HUES6 (cell line): Measurements from ENCODE around the gene STARD13.

Source experiments
- H3K27ac ChIP-seq: 2 replicates; pipeline ENCODE4 v1.7.0; 2013; ENCODE audit warnings: low read depth, mild to moderate bottlenecking, low read length, inconsistent platforms
- H3K27me3 ChIP-seq: 2 replicates; pipeline ENCODE4 v1.6.1; 2013; ENCODE audit warnings: low read length; ENCODE audit not compliant: control insufficient read depth, insufficient read depth
- H3K36me3 ChIP-seq: 2 replicates; pipeline ENCODE4 v1.6.1; 2013; ENCODE audit warnings: low read length; ENCODE audit not compliant: control insufficient read depth, insufficient read depth
- H3K4me1 ChIP-seq: 2 replicates; pipeline ENCODE4 v1.6.1; 2013; ENCODE audit warnings: low read length; ENCODE audit not compliant: control insufficient read depth, insufficient read depth
- H3K4me3 ChIP-seq: 2 replicates; pipeline ENCODE4 v1.5.1; 2013; ENCODE audit warnings: low read depth, low read length
- H3K9ac ChIP-seq: one replicate; pipeline ENCODE4 v1.6.1; 2013; ENCODE audit warnings: mild to moderate bottlenecking, low read length
- H3K9me3 ChIP-seq: 2 replicates; pipeline ENCODE4 v1.6.1; 2013; ENCODE audit warnings: low read depth, low read length; ENCODE audit not compliant: control insufficient read depth, insufficient read depth

STARD13 gene

DNA sequence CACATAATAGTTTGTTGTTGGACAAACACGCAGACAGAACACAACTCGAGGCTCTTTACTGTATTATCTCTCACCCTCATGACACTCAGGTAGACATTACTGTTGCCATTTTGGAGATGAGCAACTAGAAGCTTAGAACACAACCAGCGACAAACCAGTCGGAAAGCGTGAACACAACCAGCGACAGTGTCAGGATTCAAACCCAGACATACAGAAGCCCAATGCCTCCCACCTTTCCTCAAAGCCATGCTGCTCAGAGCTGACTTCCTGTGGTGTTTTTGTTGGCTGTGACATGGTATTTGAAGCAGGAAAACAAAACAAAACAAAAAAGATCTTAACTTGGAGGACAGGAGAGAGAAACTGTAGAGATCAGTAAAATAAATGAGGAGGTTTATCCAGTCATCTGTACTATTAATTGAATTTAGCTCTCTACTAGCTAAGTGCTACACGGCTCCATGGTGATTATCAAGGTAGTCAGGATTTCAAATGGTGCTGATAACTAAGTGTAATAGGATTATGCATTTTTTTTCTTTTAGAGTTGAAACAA lies 92.1 kb downstream of the STARD13 start:
- H3K4me1 ChIP-seq, result peaks cover 8% of the 10 kb centered on the region
- H3K27me3 ChIP-seq, result no peaks in the 10 kb centered on the region
- H3K27ac ChIP-seq, result no peak overlapping the region
- H3K4me3 ChIP-seq, result no peak overlapping the region
- no peaks in the 10 kb centered on the region for H3K36me3 ChIP-seq
- no peaks in the 10 kb centered on the region for H3K9me3 ChIP-seq
- no peak overlapping the region for H3K9ac ChIP-seq

DNA sequence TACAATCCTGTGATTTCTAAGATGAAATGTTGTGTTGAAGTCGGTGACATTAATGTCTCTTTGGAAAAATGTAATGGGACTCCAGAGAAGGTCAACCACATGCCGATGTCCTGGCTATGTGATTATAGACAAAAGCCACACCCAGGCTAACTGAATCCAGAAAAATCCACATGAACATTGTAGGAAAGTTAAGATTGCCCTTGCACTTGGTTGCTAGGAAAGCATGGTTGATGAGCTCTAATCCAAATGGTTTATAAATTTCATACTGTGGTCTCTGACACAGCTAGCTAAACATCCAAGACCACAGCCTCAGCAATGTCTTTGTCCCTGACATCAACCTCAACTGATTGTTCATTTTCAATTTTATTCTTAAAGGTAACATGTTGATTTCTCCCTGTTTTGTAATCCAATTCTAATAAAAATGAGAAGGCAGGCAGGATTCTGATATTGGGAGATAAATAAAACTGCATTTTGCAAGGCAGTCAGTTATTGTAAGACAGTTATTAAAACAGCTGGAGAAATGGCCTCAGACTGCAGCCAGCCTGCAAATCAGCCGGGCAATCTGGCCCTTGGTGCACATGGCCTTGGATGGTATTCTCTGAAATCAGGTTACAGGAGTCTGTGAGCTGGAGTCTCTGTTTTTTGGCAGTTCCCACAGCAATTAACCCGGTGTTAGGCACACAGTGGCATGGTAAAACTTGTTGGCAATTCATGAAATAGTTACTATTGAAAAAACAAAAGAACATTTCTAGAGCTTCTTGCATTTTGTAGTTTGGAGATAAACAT lies 93.9 kb downstream of the STARD13 start:
- H3K9me3 ChIP-seq, result no peaks in the 10 kb centered on the region
- peaks cover 16% of the 10 kb centered on the region for H3K4me1 ChIP-seq
- no peak overlapping the region for H3K27ac ChIP-seq
- H3K4me3 ChIP-seq, result no peak overlapping the region
- no peak overlapping the region for H3K9ac ChIP-seq
- no peaks in the 10 kb centered on the region for H3K27me3 ChIP-seq
- no peaks in the 10 kb centered on the region for H3K36me3 ChIP-seq

DNA sequence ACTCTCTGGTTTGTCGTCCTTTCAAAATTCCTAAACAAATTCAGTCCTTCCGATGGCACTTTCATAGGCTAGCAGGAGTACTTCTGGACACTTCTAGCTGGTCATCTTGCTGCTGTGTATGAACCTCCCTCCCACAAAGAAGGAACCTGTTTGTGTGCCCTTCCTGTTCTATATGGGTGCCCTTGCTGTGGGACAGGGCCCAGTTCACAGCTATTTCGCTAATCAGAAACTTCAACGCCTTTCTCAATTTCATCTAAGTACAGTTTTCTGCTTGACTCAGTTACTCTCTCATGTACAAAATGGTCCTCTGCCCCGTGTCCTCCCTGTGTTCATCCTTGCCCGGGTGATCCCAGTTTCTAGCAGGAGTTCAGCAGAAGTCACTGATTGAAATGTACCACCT lies 96.1 kb downstream of the STARD13 start:
- H3K36me3 ChIP-seq, result no peaks in the 10 kb centered on the region
- H3K27ac ChIP-seq, result no peak overlapping the region
- no peaks in the 10 kb centered on the region for H3K27me3 ChIP-seq
- H3K9ac ChIP-seq, result no peak overlapping the region
- no peaks in the 10 kb centered on the region for H3K9me3 ChIP-seq
- no peak overlapping the region for H3K4me3 ChIP-seq
- peaks cover 28% of the 10 kb centered on the region for H3K4me1 ChIP-seq

DNA sequence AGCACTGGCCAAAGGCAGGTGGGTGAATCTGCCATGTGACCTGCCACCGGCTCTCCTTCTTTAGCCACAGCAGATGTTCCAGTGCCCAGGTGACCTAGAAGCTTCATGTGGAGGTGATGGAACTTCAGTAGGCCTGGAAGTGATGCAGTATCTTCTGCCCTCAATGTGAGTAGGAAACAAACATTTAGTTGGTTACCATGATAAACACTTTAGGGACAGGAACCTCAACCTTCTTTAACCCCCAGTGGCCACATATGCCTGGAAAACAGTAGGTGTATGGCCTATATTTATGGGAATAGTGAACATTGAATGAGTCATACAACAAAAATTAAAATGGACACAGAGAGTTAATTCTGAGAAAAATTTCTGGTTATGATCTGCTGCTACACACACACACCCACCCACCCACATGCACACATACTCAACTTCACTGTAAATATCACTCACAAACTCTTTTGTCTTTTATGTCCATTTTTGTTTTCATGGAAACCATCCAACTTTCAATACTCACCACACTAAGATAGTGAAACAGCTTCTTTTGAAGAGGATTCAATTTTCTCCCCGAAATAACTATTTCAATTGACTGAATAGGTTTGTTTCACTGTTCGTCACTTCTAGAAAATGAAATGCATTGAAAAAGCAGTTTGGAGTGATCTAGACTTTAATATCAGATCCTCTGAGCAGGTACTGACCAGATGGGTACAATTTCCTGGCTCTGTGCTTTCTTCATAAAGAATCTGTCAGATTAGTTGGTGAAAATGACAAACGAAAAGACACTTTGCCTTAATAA lies 97.3 kb downstream of the STARD13 start:
- no peak overlapping the region for H3K27ac ChIP-seq
- no peaks in the 10 kb centered on the region for H3K27me3 ChIP-seq
- H3K9ac ChIP-seq, result no peak overlapping the region
- H3K36me3 ChIP-seq, result no peaks in the 10 kb centered on the region
- no peaks in the 10 kb centered on the region for H3K9me3 ChIP-seq
- H3K4me1 ChIP-seq, result peaks cover 20% of the 10 kb centered on the region
- no peak overlapping the region for H3K4me3 ChIP-seq

DNA sequence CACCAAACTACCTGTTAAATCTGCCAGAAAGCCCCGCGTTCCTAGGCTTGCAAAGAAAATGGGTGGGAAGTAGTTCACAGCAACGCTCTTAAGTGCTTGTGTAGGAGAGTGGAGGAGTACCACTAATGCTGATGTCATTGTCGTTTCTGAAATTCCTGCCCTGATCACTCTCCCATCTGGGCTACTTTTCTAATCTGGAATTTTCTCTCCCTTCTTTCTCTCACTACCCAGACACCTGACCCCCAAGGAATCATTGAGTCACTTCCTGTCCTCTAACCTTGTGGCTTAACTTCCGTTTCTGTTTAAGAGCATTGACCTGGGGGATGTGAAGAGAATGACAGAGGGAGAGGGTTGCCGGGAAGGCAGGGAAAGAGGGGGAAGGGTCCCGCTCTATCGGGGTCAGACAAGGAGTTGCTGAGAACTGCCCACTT lies 98.7 kb downstream of the STARD13 start:
- no peak overlapping the region for H3K4me3 ChIP-seq
- H3K9ac ChIP-seq, result no peak overlapping the region
- no peaks in the 10 kb centered on the region for H3K9me3 ChIP-seq
- H3K27ac ChIP-seq, result peak overlapping the region; percentile 23; the same call in 1 of the 2 replicates
- peaks cover 12% of the 10 kb centered on the region; the same call in 1 of the 2 replicates for H3K27me3 ChIP-seq
- H3K36me3 ChIP-seq, result no peaks in the 10 kb centered on the region
- peaks cover 20% of the 10 kb centered on the region for H3K4me1 ChIP-seq

DNA sequence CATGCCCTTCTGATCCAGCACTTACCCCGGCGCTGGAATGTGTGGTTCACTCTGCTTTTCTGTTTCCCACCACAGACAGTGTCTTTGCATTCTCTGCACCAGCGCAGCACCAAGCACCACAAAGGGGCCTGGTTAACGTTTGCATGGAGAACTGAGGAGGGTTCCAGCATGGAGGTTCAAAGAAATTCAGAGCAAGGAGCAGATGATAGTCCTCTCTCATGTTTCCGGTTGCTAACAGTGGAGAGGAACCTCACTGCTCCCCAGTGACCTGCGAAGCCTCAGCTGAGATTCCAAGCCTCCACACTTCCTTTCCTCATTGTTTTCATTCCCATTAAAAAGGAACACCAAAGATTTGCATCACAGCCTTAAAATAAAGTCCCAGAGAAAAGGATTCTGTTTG lies 99.7 kb downstream of the STARD13 start:
- Histone ChIP-seq H3K9ac (no peak overlapping the region), H3K4me3 (no peak overlapping the region), H3K27ac (no peak overlapping the region)

DNA sequence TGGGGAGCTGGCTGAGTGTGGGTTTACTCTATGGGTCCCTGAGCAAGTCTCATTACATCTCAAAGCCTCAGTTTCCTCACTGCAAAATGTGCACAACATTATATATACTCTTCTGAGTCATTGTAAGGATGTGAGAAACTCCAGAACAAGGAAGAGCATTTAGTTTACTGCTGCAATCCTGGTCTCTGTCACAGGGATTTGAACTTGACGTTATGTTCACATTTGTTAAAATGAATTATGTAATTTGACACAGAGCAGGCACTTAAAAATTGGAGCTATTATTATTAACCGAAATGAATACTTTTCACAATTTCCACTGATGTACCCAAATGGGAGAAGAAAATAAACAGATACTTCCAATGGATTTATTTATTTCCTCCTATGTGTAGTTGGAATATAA lies 101.0 kb downstream of the STARD13 start:
- H3K4me1 ChIP-seq, result peaks cover 32% of the 10 kb centered on the region
- H3K9ac ChIP-seq, result no peak overlapping the region
- no peaks in the 10 kb centered on the region for H3K9me3 ChIP-seq
- H3K4me3 ChIP-seq, result no peak overlapping the region
- H3K27ac ChIP-seq, result no peak overlapping the region
- H3K36me3 ChIP-seq, result no peaks in the 10 kb centered on the region
- peaks cover 33% of the 10 kb centered on the region for H3K27me3 ChIP-seq

More for the DNA sequence above, 99.7 kb downstream of the STARD13 start:
- Histone ChIP-seq H3K36me3 (no peaks in the 10 kb centered on the region), H3K4me1 (peaks cover 20% of the 10 kb centered on the region), H3K9me3 (no peaks in the 10 kb centered on the region), H3K27me3 (peaks cover 20% of the 10 kb centered on the region; the same call in 1 of the 2 replicates)

DNA sequence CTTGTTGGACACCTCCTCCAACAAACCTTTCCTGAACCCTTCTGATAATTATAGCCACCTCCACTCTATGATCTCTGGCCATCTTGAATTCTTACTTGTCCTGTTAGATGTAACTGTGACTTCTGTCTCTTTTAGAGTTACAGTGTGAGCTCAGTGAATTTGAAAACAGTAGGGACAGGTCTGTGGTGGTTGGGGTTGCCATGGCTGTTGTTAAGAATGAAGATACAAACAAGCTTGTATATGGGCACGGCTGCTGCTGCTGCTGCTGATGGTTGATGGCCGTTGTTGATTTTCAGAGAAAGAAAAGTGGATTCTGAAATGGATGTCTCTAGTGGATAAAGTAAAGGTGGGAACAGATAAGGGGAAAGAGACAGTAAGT lies 101.5 kb downstream of the STARD13 start:
- H3K9me3 ChIP-seq, result no peaks in the 10 kb centered on the region
- H3K27me3 ChIP-seq, result peaks cover 35% of the 10 kb centered on the region
- H3K9ac ChIP-seq, result no peak overlapping the region
- no peak overlapping the region for H3K27ac ChIP-seq
- H3K4me1 ChIP-seq, result peaks cover 32% of the 10 kb centered on the region
- H3K36me3 ChIP-seq, result no peaks in the 10 kb centered on the region
- H3K4me3 ChIP-seq, result no peak overlapping the region

DNA sequence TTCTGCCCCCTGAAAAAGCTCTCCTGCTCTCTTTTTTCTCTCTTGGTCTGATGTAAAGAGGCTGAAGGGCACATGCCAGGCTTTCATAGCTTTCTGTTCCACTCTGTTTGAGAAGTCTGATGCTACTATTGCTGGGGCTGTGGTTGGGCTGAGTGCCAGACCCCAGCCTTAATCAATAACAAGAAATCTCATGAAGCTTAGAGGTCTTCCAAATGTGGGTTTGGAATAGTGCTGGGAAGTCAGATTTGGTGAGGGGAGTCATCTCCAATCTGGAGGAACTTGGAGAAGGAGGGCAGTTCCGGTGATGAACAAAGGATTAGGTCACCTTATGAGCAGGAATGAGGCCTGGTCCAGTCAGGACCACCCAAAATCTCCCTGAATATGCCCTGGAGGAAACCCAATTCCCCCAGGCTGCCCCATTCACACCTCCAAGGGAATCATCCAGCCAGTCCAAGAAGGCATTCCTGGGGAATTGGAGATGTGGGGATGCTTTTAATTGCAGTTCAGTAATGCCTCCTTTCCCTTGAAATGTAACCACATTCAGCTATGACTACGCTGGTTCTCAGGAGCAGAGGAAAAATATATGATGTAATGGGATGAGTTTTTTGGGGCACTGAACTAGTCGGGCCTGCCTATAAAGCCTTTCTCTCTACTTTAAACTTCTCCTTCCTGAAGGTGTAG lies 102.0 kb downstream of the STARD13 start:
- H3K4me1 ChIP-seq, result peaks cover 32% of the 10 kb centered on the region
- H3K27me3 ChIP-seq, result peaks cover 41% of the 10 kb centered on the region
- H3K9ac ChIP-seq, result no peak overlapping the region
- no peak overlapping the region for H3K4me3 ChIP-seq
- no peaks in the 10 kb centered on the region for H3K9me3 ChIP-seq
- H3K36me3 ChIP-seq, result no peaks in the 10 kb centered on the region
- H3K27ac ChIP-seq, result no peak overlapping the region

DNA sequence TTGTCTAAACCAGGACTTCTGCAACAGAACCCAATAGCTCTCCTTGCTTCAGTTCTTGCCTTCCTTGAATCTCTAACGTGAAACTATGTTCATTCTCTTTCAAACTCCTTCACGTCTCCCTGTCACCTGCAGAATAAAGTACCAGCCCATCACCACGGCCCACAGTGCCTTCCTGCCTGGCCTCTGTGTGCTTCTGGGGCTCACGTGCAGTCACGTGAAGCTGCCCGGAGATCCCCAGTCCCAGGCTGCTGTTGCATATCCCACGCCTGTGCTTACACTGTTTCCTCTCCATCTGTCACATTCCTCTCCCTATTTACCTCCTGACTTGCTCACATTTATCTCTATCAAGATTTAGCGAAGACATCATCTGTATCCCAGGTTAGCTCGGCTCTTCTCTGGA lies 102.8 kb downstream of the STARD13 start:
- H3K27ac ChIP-seq, result no peak overlapping the region
- no peaks in the 10 kb centered on the region for H3K36me3 ChIP-seq
- no peak overlapping the region for H3K4me3 ChIP-seq
- H3K9me3 ChIP-seq, result no peaks in the 10 kb centered on the region
- H3K27me3 ChIP-seq, result peaks cover 49% of the 10 kb centered on the region
- H3K4me1 ChIP-seq, result peaks cover 32% of the 10 kb centered on the region
- no peak overlapping the region for H3K9ac ChIP-seq
